GM19395 (cell line): ENCODE measurements around the gene TRIO.

Source experiments
- ATAC-seq: cut with Tn5 transposase; IDR thresholded peaks from one replicate; pipeline ENCODE4 v1.9.1; 2021; ENCODE audit warnings: mild to moderate bottlenecking, moderate library complexity; ENCODE audit not compliant: unreplicated experiment

The TRIO gene

GRCh38 chr5:14443671-14444093, 300.5 kb downstream of the TRIO start:
- ATAC-seq = no peak

- ATAC-seq = no peak
These were observed 301.0 kb downstream of the TRIO start for GRCh38 chr5:14444161-14444560.

DNA sequence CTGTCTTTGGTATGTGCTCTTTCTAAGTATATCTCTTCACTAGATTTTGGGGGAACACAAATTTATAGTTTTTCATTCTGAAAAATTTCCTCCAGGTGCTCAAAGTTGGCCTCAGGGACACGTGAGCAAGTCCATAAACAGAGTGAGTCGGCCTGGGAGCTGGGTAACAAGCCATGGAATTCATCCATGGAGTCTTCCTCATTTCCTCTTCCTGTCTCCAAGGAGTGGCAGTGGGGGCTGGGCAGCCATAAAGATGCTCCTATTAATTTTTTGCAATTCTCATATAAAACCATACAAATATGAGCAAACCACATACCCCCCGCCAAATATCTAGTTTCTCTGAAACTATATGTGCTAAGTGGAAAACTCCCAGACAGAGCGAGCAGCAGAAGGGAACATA, 301.9 kb downstream of the TRIO start:
- no peak for ATAC-seq

GRCh38 chr5:14445576-14446290, 302.6 kb downstream of the TRIO start:
- ATAC-seq = no peak

GRCh38 chr5:14447958-14448911, 305.1 kb downstream of the TRIO start:
- no peak for ATAC-seq

- ATAC-seq = no peak
These were observed 306.0 kb downstream of the TRIO start for GRCh38 chr5:14449052-14449661.

DNA sequence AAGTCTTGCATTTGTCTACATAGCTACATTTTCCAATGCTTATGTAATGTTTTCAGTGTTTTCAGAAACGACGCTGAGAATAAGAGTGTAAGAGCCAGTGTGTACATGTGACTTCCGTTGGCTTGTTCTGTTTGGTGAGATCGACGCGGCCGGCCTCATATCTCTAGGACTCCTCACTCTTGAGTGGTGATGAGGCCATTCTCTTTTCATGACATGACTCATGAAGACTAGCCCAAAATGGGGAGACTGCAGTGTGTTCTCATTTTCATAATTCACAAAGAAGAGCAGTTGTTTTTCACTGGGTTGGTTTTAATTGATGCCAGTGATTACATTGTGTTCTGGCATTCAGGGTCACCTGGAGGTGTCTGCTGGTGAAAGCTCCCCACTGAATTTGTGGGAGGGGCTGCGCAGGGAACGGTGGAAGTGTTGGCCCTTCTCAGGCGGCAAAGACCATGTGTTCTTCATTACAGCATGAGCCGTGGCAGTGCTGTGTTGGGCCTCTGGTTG, 306.9 kb downstream of the TRIO start:
- ATAC-seq = no peak

DNA sequence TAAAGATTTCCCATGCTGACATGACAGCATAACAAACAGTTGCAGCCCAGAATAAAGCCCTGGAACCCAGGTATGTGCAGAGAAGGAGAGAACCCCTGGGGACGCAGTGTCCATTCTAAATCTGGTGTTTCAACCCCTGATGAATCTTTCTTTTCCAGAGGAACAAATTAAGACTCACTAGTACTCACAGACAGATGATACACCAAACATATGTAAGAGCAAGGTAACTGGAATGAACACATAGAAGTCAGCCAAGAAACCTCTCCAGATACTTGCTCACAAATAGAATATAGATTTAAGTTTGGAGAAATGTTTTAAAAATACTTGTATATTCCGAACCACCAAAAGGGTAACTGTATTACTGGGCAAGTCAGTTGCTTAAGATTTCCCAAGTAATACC, 307.6 kb downstream of the TRIO start:
- no peak for ATAC-seq

DNA sequence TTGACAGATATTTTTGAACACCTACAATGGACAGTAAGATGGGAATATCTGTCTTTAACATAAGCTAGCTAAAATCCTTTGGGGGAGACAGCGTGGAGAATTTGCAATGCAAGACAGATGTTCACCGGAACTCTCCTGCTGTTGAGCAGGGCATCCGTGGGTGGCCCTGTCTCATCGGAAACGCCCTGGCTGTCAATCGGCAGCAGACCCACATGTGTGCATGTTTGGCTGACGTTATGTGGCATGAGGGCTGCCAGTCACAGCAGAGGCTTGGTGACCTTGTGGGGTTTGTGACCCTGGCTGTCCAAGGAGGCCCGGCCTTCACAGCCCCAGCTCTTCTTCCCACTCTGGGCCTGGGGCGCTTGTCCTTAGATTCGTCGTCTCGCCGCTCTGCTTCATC, 308.7 kb downstream of the TRIO start:
- no peak for ATAC-seq

- ATAC-seq = no peak
These were observed 309.7 kb downstream of the TRIO start for GRCh38 chr5:14452685-14453454.

GRCh38 chr5:14453481-14453880, 310.3 kb downstream of the TRIO start:
- ATAC-seq = no peak

- no peak for ATAC-seq
These were observed 312.7 kb downstream of the TRIO start for GRCh38 chr5:14455814-14456321.

- no peak for ATAC-seq
These were observed 314.3 kb downstream of the TRIO start for GRCh38 chr5:14457476-14457875.

- no peak for ATAC-seq
These were observed 315.3 kb downstream of the TRIO start for GRCh38 chr5:14458414-14458813.

DNA sequence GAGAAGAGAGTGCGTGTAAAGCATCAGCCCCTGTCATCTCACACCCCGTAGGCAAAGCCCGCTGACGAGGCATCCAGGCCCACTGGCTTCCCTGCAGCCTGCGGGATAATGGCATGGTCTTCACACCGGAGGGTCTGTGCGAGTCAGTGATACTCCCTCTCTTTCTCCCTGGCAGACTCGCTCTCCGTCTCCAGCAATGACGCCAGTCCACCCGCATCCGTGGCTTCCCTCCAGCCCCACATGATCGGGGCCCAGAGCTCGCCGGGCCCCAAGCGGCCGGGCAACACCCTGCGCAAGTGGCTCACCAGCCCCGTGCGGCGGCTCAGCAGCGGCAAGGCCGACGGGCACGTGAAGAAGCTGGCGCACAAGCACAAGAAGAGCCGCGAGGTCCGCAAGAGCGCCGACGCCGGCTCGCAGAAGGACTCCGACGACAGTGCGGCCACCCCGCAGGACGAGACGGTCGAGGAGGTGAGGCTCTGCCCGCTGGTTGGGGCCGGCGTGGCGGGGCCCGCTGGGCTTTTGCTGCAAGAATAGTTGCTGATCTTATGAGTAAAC, 317.8 kb downstream of the TRIO start:
- ATAC-seq = no peak

GRCh38 chr5:14462681-14463080, 319.5 kb downstream of the TRIO start:
- no peak for ATAC-seq

DNA sequence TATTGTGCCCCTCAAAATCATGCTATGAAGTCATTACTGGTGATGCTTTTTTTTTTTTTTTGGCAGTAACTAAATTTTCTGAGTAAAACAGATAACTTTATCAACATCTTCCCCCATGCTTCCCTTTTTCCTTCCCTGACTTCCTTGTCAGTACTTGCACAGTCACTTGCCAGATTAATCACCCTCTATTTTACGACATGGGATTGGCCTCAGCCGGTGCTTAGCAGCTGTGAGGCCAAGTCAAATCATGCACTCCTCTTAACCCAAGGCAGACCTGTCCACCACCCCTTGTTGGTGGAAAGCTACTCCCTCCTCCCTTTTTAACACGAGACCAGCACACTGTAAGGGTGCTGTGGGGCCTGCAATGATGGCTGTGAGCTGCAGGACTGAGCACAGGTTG, 320.5 kb downstream of the TRIO start:
- ATAC-seq = no peak

GRCh38 chr5:14464096-14464495, 321.0 kb downstream of the TRIO start:
- ATAC-seq = no peak

DNA sequence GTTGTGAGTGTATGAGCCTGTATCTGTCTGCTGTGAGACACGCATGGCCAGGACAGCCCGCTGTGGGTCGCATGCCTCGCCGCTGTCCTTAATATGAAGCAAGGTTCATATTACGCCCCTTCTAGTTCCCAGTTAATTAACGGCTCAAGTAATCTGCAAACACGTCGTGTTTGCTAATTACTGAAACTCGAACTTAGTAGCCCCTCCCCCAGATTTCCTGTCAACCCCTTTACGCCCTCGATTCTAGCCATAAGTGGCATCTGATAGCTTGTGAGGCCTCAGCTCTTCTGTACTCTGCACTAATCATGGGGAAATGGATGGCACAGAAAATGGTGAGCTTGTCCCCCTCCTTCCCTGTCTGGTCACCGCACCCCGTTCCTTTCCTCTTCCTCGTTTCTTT, 321.5 kb downstream of the TRIO start:
- no peak for ATAC-seq

- ATAC-seq = no peak
These were observed 322.0 kb downstream of the TRIO start for GRCh38 chr5:14465116-14465515.
